GM18873 (cell line): ENCODE measurements around the gene MESD.
A peak's percentile ranks its signal among the peaks of the same experiment; 100 is the strongest.

Experiments
- ATAC-seq: cut with Tn5 transposase; IDR thresholded peaks from one replicate; pipeline ENCODE4 v1.9.1; 2021; ENCODE audit warnings: mild to moderate bottlenecking, moderate library complexity, moderate number of reproducible peaks; ENCODE audit not compliant: unreplicated experiment, low FRiP score

The MESD gene

GRCh38 chr15:80989518-80990478, at the start of gene MESD:
MESD (minus strand) TSS chr15:80989819; CDS start chr15:80989791, 28 bp downstream.
- ATAC-seq = peak; percentile 79

GRCh38 chr15:81038975-81039607, 49.5 kb upstream of the MESD start:
- no peak for ATAC-seq

GRCh38 chr15:81037952-81038743, 48.5 kb upstream of the MESD start:
- no peak for ATAC-seq

- no peak for ATAC-seq
Observed at GRCh38 chr15:81033508-81033907, 43.9 kb upstream of the MESD start.

GRCh38 chr15:81032818-81033217, 43.2 kb upstream of the MESD start:
- ATAC-seq = no peak

GRCh38 chr15:81032355-81032754, 42.7 kb upstream of the MESD start:
- ATAC-seq = no peak

GRCh38 chr15:81031203-81031602, 41.6 kb upstream of the MESD start:
- ATAC-seq = no peak

- no peak for ATAC-seq
Observed at GRCh38 chr15:81030301-81030750, 40.7 kb upstream of the MESD start.

- no peak for ATAC-seq
Observed at GRCh38 chr15:81029414-81030300, 40.0 kb upstream of the MESD start.

GRCh38 chr15:81026836-81027599, 37.4 kb upstream of the MESD start:
- no peak for ATAC-seq

- no peak for ATAC-seq
Observed at GRCh38 chr15:81025721-81026370, 36.2 kb upstream of the MESD start.

GRCh38 chr15:81024936-81025335, 35.3 kb upstream of the MESD start:
- no peak for ATAC-seq

GRCh38 chr15:81024265-81024872, 34.8 kb upstream of the MESD start:
- ATAC-seq = no peak

- ATAC-seq = peak; percentile 90
Observed at GRCh38 chr15:81023483-81024264, 34.1 kb upstream of the MESD start.

GRCh38 chr15:81021321-81021720, 31.7 kb upstream of the MESD start:
- no peak for ATAC-seq

GRCh38 chr15:81018197-81018596, 28.6 kb upstream of the MESD start:
- no peak for ATAC-seq

- ATAC-seq = no peak
Observed at GRCh38 chr15:81016489-81017068, 27.0 kb upstream of the MESD start.
